SK-N-SH (cell line): ENCODE results near the gene STARD3NL. TPM values are rescaled to one million over a fixed set of nuclear protein-coding genes. Genes with fewer than 3 reads are reported as not detected.

ENCODE experiments used
- CTCF ChIA-PET: fragments of 300-600, 350-600 bp; formaldehyde crosslinking; extraction: SDS; loops from one replicate; lab custom pipeline; 2021; lab: Yijun Ruan, JAX
- POLR2A ChIA-PET: fragments of 350-600 bp; sonication (Branson Sonifier 250); formaldehyde crosslinking; extraction: SDS; loops from one replicate; lab custom pipeline; 2020; ENCODE audit warnings: antibody characterized with exemption, inconsistent platforms; lab: Yijun Ruan, JAX
- DNase-seq: peaks from one replicate; pipeline ENCODE4 v3.0.0; 2012
- H2AFZ ChIP-seq: fragments of 200-600 bp; sonication (generic); 2 replicates; pipeline ENCODE4 v1.8.1; 2016; ENCODE audit warnings: antibody characterized with exemption, mild to moderate bottlenecking, low read depth
- H3F3A ChIP-seq: fragments of 200-600 bp; sonication (generic); replicated peaks from 2 replicates; pipeline ENCODE3; 2016; ENCODE audit warnings: antibody characterized with exemption, mild to moderate bottlenecking; ENCODE audit not compliant: insufficient read depth
- H3K27ac ChIP-seq, 2 experiments: fragments of 200-500 bp in 1 of 2; fragments of 200-600 bp in 1 of 2; sonication (Bioruptor generic) in 1 of 2; sonication (generic), shearing (Covaris generic) in 1 of 2; 2 replicates each; pipeline versions ENCODE4 v1.5.1 to v1.6.1; 2014 to 2016; ENCODE audit warnings: low read depth in 2 of 2, inconsistent platforms in 1 of 2, low read length in 1 of 2, mild to moderate bottlenecking in 1 of 2, mixed read lengths in 1 of 2
- H3K27me3 ChIP-seq: fragments of 200-600 bp; sonication (generic), shearing (Covaris generic); 2 replicates; pipeline ENCODE4 v1.6.1; 2016; ENCODE audit warnings: mixed run types; ENCODE audit not compliant: insufficient read depth
- H3K36me3 ChIP-seq, 2 experiments: fragments of 200-500 bp in 1 of 2; fragments of 200-600 bp in 1 of 2; sonication (Bioruptor generic) in 1 of 2; sonication (generic) in 1 of 2; replicated peaks in 1 of 2; 2 replicates each; pipeline versions ENCODE3 to v1.5.1; 2014 to 2016; ENCODE audit warnings: low read length in 1 of 2, mild to moderate bottlenecking in 1 of 2; ENCODE audit not compliant: insufficient read depth in 2 of 2, control insufficient read depth in 1 of 2
- H3K4me1 ChIP-seq, 2 experiments: fragments of 200-500 bp in 1 of 2; fragments of 200-600 bp in 1 of 2; sonication (Bioruptor generic) in 1 of 2; sonication (generic), shearing (Covaris generic) in 1 of 2; 2 replicates each; pipeline versions ENCODE4 v1.5.1 to v1.6.1; 2014 to 2016; ENCODE audit warnings: low read depth in 1 of 2, low read length in 1 of 2, mixed run types in 1 of 2; ENCODE audit not compliant: insufficient read depth in 2 of 2, control insufficient read depth in 1 of 2
- H3K4me2 ChIP-seq: fragments of 200-600 bp; sonication (generic), shearing (Covaris generic); 2 replicates; pipeline ENCODE4 v1.6.1; 2017; ENCODE audit warnings: mixed run types
- H3K4me3 ChIP-seq, 2 experiments: fragments of 200-500 bp in 1 of 2; fragments of 200-600 bp in 1 of 2; sonication (Bioruptor generic) in 1 of 2; sonication (generic), shearing (Covaris generic) in 1 of 2; 2 replicates each; pipeline versions ENCODE4 v1.5.1 to v1.8.1; 2014 to 2016; ENCODE audit warnings: low read depth in 2 of 2, inconsistent platforms in 1 of 2, low read length in 1 of 2, mild to moderate bottlenecking in 1 of 2, mixed read lengths in 1 of 2, moderate library complexity in 1 of 2
- H3K79me2 ChIP-seq: fragments of 200-600 bp; sonication (generic); 2 replicates; pipeline ENCODE4 v1.8.1; 2017; ENCODE audit warnings: mild to moderate bottlenecking; ENCODE audit not compliant: insufficient read depth
- H3K9ac ChIP-seq: fragments of 200-600 bp; sonication (generic); 2 replicates; pipeline ENCODE4 v1.6.1; 2017; ENCODE audit warnings: mixed run types
- H3K9me2 ChIP-seq: fragments of 200-600 bp; sonication (generic); 2 replicates; pipeline ENCODE4 v1.6.1; 2017; ENCODE audit warnings: mixed run types
- H3K9me3 ChIP-seq: fragments of 200-600 bp; sonication (generic); 2 replicates; pipeline ENCODE4 v1.6.1; 2017; ENCODE audit warnings: mixed run types, mild to moderate bottlenecking, moderate library complexity
- H4K20me1 ChIP-seq: fragments of 200-600 bp; sonication (generic); 2 replicates; pipeline ENCODE4 v1.6.1; 2017; ENCODE audit warnings: mild to moderate bottlenecking, mixed run types; ENCODE audit not compliant: insufficient read depth
- EZH2phosphoT487 ChIP-seq: fragments of 200-600 bp; sonication (generic); IDR thresholded peaks from 2 replicates; pipeline ENCODE4 v1.6.1; 2017; ENCODE audit warnings: low read depth, mixed run types, mild to moderate bottlenecking, antibody characterized with exemption, moderate library complexity, borderline replicate concordance
- FOSL2 ChIP-seq: IDR thresholded peaks from 2 replicates; pipeline ENCODE4 v1.4.0; 2012; ENCODE audit warnings: low read depth, mild to moderate bottlenecking, moderate library complexity, borderline replicate concordance
- FOXJ3 ChIP-seq: sonication (generic); formaldehyde crosslinking; IDR thresholded peaks from 2 replicates; pipeline ENCODE4 v1.5.1; 2020; ENCODE audit warnings: mild to moderate bottlenecking, missing genetic modification reagents
- FOXM1 ChIP-seq: IDR thresholded peaks from 2 replicates; pipeline ENCODE4 v1.4.0; 2012; ENCODE audit warnings: low read depth, mild to moderate bottlenecking
- GABPA ChIP-seq: IDR thresholded peaks from 2 replicates; pipeline ENCODE4 v1.4.0; 2012; ENCODE audit warnings: low read depth, mild to moderate bottlenecking
- MEF2A ChIP-seq: IDR thresholded peaks from 2 replicates; pipeline ENCODE4 v1.4.0; 2012; ENCODE audit warnings: low read depth, borderline replicate concordance
- POLR2AphosphoS5 ChIP-seq: IDR thresholded peaks from 2 replicates; pipeline ENCODE4 v1.6.1; 2012; ENCODE audit warnings: low read depth, low read length
- RAD21 ChIP-seq: IDR thresholded peaks from 2 replicates; pipeline ENCODE4 v1.6.1; 2012; ENCODE audit warnings: mild to moderate bottlenecking, low read length
- RXRA ChIP-seq: IDR thresholded peaks from 2 replicates; pipeline ENCODE4 v1.4.0; 2012; ENCODE audit warnings: low read depth, mild to moderate bottlenecking, borderline replicate concordance
- TCF12 ChIP-seq: IDR thresholded peaks from 2 replicates; pipeline ENCODE4 v1.4.0; 2012
- TEAD4 ChIP-seq: IDR thresholded peaks from 2 replicates; pipeline ENCODE4 v1.4.0; 2012; ENCODE audit warnings: mild to moderate bottlenecking, borderline replicate concordance; ENCODE audit not compliant: insufficient read depth
- YY1 ChIP-seq: IDR thresholded peaks from 2 replicates; pipeline ENCODE4 v1.4.0; 2012; ENCODE audit warnings: low read depth, mild to moderate bottlenecking
- WGBS: methylation state at CpG from one replicate; pipeline ENCODE4 v1.1.6; 2017; ENCODE audit warnings: low lambda C conversion rate; 5-methylcytosine and 5-hydroxymethylcytosine counted together
- polyA plus RNA-seq, 3 experiments: library from polyadenylated mRNA; depleted of rRNA; stranded (reverse); fragments of >200 nt; gene quantifications; 2 replicates each; pipeline ENCODE4 v1.2.3, GENCODE V29; 2012
- TF ChIP-seq, protein P1 (sequence below): IDR thresholded peaks from 2 replicates; pipeline ENCODE4 v1.6.1; 2012; ENCODE audit warnings: mild to moderate bottlenecking, low read depth, low read length, moderate library complexity
- TF ChIP-seq, protein P2 (sequence below): fragments of 150-350 bp; IDR thresholded peaks from 2 replicates; pipeline ENCODE4 v1.6.1; 2017; ENCODE audit warnings: antibody characterized with exemption, low read length, low read depth, borderline replicate concordance
- TF ChIP-seq, protein P3 (sequence below): fragments of 150-350 bp; IDR thresholded peaks from 2 replicates; pipeline ENCODE4 v1.6.1; 2016; ENCODE audit warnings: mild to moderate bottlenecking, low read depth, low read length

STARD3NL gene
- polyA plus RNA-seq, 1 of the 3 experiments (the other 2 are of a cell fraction) = 46.3 TPM

DNA sequence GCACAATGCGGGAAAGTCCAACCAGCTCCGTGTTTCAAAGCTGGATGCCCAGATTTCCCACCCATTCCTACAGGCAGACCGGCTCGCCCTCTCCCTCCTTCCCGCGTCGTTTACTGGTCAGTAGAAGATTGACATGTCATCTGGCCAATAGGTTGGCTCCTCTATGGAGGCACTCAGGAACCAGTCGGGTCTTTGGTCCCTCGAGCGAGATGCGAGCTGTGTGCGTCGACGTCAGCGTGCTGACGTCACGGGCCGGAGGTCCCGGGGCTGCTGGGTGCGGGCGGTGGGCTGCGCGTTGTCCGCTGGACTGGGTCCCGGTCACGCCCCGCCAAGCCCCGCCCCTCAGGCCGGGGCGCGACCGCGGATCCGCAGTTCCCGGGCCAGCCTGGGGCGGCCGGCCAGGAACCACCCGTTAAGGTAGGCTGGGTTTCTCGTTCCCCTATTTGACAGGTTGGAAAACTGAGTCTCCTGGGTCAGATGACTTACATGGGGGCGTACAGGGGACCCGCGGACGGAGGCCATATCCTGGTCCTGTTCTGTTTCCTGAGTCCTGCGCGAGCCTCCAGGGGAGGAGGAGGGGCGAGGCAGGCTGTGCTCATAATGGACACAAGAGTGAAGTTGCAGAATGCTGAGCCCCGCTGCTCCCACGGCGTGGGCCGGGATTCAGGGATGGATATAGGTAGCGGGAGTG is at the start of gene STARD3NL (continued):
- TF ChIP-seq, protein P1, sequence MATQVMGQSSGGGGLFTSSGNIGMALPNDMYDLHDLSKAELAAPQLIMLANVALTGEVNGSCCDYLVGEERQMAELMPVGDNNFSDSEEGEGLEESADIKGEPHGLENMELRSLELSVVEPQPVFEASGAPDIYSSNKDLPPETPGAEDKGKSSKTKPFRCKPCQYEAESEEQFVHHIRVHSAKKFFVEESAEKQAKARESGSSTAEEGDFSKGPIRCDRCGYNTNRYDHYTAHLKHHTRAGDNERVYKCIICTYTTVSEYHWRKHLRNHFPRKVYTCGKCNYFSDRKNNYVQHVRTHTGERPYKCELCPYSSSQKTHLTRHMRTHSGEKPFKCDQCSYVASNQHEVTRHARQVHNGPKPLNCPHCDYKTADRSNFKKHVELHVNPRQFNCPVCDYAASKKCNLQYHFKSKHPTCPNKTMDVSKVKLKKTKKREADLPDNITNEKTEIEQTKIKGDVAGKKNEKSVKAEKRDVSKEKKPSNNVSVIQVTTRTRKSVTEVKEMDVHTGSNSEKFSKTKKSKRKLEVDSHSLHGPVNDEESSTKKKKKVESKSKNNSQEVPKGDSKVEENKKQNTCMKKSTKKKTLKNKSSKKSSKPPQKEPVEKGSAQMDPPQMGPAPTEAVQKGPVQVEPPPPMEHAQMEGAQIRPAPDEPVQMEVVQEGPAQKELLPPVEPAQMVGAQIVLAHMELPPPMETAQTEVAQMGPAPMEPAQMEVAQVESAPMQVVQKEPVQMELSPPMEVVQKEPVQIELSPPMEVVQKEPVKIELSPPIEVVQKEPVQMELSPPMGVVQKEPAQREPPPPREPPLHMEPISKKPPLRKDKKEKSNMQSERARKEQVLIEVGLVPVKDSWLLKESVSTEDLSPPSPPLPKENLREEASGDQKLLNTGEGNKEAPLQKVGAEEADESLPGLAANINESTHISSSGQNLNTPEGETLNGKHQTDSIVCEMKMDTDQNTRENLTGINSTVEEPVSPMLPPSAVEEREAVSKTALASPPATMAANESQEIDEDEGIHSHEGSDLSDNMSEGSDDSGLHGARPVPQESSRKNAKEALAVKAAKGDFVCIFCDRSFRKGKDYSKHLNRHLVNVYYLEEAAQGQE = 0 out of 2 replicates have a peak, but pooled peaks have one; percentile 5
- TF ChIP-seq, all 33 proteins: peak for 15

DNA sequence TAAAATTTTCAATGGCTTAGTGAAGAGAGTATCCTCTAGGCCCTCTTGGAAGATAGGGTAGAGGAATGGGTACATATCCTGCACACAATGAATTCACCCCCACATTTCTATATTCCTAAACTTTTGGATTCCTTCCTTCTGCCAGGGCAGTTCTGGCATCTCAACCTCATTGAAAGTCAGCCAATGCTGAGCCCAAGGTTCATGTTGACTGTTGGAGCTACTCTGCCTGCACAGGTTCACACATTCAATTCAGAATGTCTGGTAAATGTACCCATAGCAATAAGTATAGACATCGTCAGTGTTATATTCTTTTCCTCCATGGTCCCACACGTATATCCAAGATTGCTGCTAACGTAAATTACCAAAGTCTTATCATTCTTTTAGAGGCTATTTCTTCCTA is 48.9 kb upstream of the STARD3NL start:
- H3K4me2 ChIP-seq = no peak overlapping the region
- POLR2A ChIA-PET = no interaction called here
- 55% methylated on average over 3 of the region's 3 CpGs for WGBS

DNA sequence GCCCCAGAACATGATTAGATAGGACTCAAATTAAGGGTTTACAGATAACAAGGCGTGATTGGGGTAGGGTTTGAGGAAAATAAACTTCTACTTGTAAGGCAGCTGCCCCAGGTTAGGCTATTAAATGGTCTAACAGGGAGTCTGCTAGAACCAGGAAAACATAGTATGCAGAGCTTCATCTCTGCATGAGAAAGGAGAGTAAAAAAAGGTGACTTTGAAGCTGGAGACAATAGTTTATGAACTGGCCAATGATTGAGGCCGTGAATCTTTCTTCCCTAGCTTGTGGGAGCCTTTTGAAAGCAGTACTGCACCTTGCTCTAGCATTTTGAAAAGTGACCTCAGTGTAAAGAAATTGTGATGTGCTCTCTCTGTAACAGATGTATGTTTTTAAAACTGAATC is 48.5 kb upstream of the STARD3NL start:
- no peak overlapping the region for H3K27ac ChIP-seq
- no peak overlapping the region for H3K9ac ChIP-seq
- POLR2A ChIA-PET = no interaction called here
- no peak for DNase-seq
- H4K20me1 ChIP-seq = no peaks in the 10 kb centered on the region
- no peaks in the 10 kb centered on the region for H3K4me1 ChIP-seq
- no peaks in the 10 kb centered on the region for H3K36me3 ChIP-seq
- H3F3A ChIP-seq = peaks cover 4% of the 10 kb centered on the region
- no peaks in the 10 kb centered on the region; the same call in 1 of the 2 replicates for H3K27me3 ChIP-seq
- CTCF ChIA-PET = no interaction called here
- H3K9me2 ChIP-seq = no peaks in the 10 kb centered on the region
- no peak overlapping the region for H3K4me2 ChIP-seq
- 47% methylated on average over 2 of the region's 2 CpGs for WGBS
- H3K79me2 ChIP-seq = no peaks in the 10 kb centered on the region
- no peak overlapping the region for H3K4me3 ChIP-seq
- no peaks in the 10 kb centered on the region; the same call in 1 of the 2 replicates for H3K9me3 ChIP-seq
- H2AFZ ChIP-seq = no peak overlapping the region
- no peak for TF ChIP-seq EZH2phosphoT487
- TF ChIP-seq RXRA = no peak
- no peak for TF ChIP-seq YY1
- TF ChIP-seq, protein P1 = no peak
- no peak for TF ChIP-seq MEF2A
- no peak for TF ChIP-seq FOSL2
- TF ChIP-seq, protein P2, sequence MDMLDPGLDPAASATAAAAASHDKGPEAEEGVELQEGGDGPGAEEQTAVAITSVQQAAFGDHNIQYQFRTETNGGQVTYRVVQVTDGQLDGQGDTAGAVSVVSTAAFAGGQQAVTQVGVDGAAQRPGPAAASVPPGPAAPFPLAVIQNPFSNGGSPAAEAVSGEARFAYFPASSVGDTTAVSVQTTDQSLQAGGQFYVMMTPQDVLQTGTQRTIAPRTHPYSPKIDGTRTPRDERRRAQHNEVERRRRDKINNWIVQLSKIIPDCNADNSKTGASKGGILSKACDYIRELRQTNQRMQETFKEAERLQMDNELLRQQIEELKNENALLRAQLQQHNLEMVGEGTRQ = no peak
- TF ChIP-seq RAD21 = no peak
- TF ChIP-seq GABPA = no peak
- TF ChIP-seq TEAD4 = no peak
- TF ChIP-seq, protein P3, sequence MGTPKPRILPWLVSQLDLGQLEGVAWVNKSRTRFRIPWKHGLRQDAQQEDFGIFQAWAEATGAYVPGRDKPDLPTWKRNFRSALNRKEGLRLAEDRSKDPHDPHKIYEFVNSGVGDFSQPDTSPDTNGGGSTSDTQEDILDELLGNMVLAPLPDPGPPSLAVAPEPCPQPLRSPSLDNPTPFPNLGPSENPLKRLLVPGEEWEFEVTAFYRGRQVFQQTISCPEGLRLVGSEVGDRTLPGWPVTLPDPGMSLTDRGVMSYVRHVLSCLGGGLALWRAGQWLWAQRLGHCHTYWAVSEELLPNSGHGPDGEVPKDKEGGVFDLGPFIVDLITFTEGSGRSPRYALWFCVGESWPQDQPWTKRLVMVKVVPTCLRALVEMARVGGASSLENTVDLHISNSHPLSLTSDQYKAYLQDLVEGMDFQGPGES = no peak
- no peak for TF ChIP-seq FOXJ3 (CRISPR knock-in tag)
- TF ChIP-seq POLR2AphosphoS5 = no peak
- no peak for TF ChIP-seq FOXM1

More for the DNA sequence above, 48.9 kb upstream of the STARD3NL start:
- Histone ChIP-seq H3K27ac (no peak overlapping the region), H3K9ac (no peak overlapping the region), H3K9me2 (no peaks in the 10 kb centered on the region), H3K4me3 (no peak overlapping the region), H3K36me3 (no peaks in the 10 kb centered on the region), H3K9me3 (no peaks in the 10 kb centered on the region; the same call in 1 of the 2 replicates), H3F3A (peaks cover 4% of the 10 kb centered on the region), H3K27me3 (no peaks in the 10 kb centered on the region; the same call in 1 of the 2 replicates), H4K20me1 (no peaks in the 10 kb centered on the region), H3K4me1 (no peaks in the 10 kb centered on the region), H2AFZ (no peak overlapping the region), H3K79me2 (no peaks in the 10 kb centered on the region)
- TF ChIP-seq TCF12 (no peak), POLR2AphosphoS5 (no peak)
- DNase-seq = no peak
- CTCF ChIA-PET = interaction anchor here (0.5 to 1.3 kb wide), 2 partner anchors 206 to 498 kb away, joined by 3 read pairs; no protein-coding TSS in a partner anchor
